Measurements from ENCODE around the gene AEBP1.

AEBP1 gene

DNA sequence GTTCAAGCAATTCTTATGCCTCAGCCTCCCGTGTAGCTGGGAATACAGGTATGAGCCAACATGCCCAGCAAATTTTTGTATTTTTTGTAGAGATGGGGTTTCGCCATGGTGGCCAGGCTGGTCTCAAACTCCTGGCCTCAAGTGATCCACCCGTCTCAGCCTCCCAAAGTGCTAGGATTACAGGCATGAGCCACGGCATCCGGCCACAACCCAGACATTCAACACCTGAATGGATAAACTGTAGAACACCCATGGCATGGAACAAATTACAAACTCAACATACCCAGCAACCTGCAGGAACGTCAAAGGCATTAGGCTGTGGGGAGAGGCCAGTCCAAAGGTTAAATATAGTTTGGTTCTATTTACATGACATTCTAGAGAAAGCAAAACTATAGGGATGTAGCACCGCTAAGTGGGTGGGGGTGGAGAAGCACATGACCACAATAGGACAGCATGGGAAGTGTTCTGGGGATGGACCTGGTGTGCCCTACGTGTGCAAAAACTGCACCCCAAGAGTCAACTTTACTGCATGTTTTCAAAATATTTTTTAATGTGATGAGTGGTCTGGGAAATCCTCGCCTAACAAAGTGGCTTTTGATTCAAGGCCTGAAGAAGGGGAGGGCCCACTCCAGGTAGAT is 32.3 kb upstream of the AEBP1 start:
- no peak for TF ChIP-seq CTCF (IDR thresholded peaks at IDR 0.05)
- intact Hi-C loops (cut with DNase I; ENCODE audit: low total_unique reads): loop anchor here (5.0 kb wide), 1 partner anchor 125 kb away; no protein-coding TSS in a partner anchor
- Histone ChIP-seq H3K36me3 (peaks cover 3 to 43% (median 21%) of the 10 kb centered on the region in 3 donors), H3K9me3 (no peaks in the 10 kb centered on the region), H3K4me1 (peaks cover 4 to 33% (median 26%) of the 10 kb centered on the region in 4 donors), H3K4me3 (no peak overlapping the region), H3K27ac (peak overlapping the region; percentile 64 to 82), H3K27me3 (no peaks in the 10 kb centered on the region)
- no peak for DNase-seq

- Histone ChIP-seq H3K27ac (peak overlapping the region; percentile 64 to 82), H3K27me3 (no peaks in the 10 kb centered on the region), H3K9me3 (no peaks in the 10 kb centered on the region), H3K4me3 (peak overlapping the region in 1 of 2 donors; percentile 15), H3K36me3 (peaks cover 8 to 50% (median 29%) of the 10 kb centered on the region in 3 donors), H3K4me1 (peaks cover 4 to 33% (median 26%) of the 10 kb centered on the region in 4 donors)
- peak; percentile 86 to 92 for DNase-seq
- intact Hi-C loops (cut with DNase I; ENCODE audit: low total_unique reads): loop anchor here (5.0 kb wide), 1 partner anchor 125 kb away; no protein-coding TSS in a partner anchor
- peak; percentile 74 to 79 for TF ChIP-seq CTCF (IDR thresholded peaks at IDR 0.05)
These were observed 31.5 kb upstream of the AEBP1 start for GRCh38 chr7:44072364-44073231.

GRCh38 chr7:44073664-44074348 is 30.3 kb upstream of the AEBP1 start:
- H3K4me3 ChIP-seq: peak overlapping the region in 1 of 2 donors; percentile 15
- H3K27me3 ChIP-seq: no peaks in the 10 kb centered on the region
- DNase-seq: peak; percentile 80 to 93
- H3K4me1 ChIP-seq: peaks cover 4 to 39% (median 26%) of the 10 kb centered on the region in 4 donors
- peak overlapping the region; percentile 64 to 82 for H3K27ac ChIP-seq
- H3K36me3 ChIP-seq: peaks cover 19 to 62% (median 41%) of the 10 kb centered on the region in 3 donors
- H3K9me3 ChIP-seq: no peaks in the 10 kb centered on the region
- intact Hi-C loops (cut with DNase I; ENCODE audit: low total_unique reads): loop anchor here (5.0 kb wide), 1 partner anchor 123 kb away; no protein-coding TSS in a partner anchor
- peak; percentile 20 to 24 for TF ChIP-seq CTCF (IDR thresholded peaks at IDR 0.05)

- Histone ChIP-seq H3K27ac (peak overlapping the region; percentile 64 to 82), H3K27me3 (no peaks in the 10 kb centered on the region), H3K4me3 (no peak overlapping the region), H3K4me1 (peaks cover 4 to 42% (median 27%) of the 10 kb centered on the region in 4 donors), H3K36me3 (peaks cover 21 to 68% (median 46%) of the 10 kb centered on the region in 3 donors), H3K9me3 (no peaks in the 10 kb centered on the region)
- TF ChIP-seq CTCF (IDR thresholded peaks at IDR 0.05): no peak
- intact Hi-C loops (cut with DNase I; ENCODE audit: low total_unique reads): loop anchor here (5.0 kb wide), 1 partner anchor 123 kb away; no protein-coding TSS in a partner anchor
- DNase-seq: no peak
These were observed 29.8 kb upstream of the AEBP1 start for GRCh38 chr7:44074349-44074695.
